Astrocyte (in vitro differentiated cells and primary cell): ENCODE results near the gene CLASRP. TPM values are rescaled to one million over a fixed set of nuclear protein-coding genes. Genes with fewer than 3 reads are reported as not detected.

Experiments
- DNase-seq: peaks from one replicate; pipeline ENCODE4 v3.0.0-alpha.2; 2010; ENCODE audit warnings: low read depth
- FAIRE-seq: peaks from 2 replicates; lab custom pipeline; 2011; peaks lifted over from hg19 to GRCh38; lab: Jason Lieb, UNC
- H2AFZ ChIP-seq: 2 replicates; pipeline ENCODE4 v1.6.0; 2012; ENCODE audit warnings: low read depth, low read length, inconsistent platforms
- H3K27ac ChIP-seq: 2 replicates; pipeline ENCODE4 v1.5.1; 2011; ENCODE audit warnings: low read depth, low read length, inconsistent platforms
- H3K27me3 ChIP-seq: 2 replicates; pipeline ENCODE4 v1.6.0; 2011; ENCODE audit warnings: low read length, inconsistent platforms; ENCODE audit not compliant: insufficient read depth
- H3K36me3 ChIP-seq: 2 replicates; pipeline ENCODE4 v1.5.1; 2011; ENCODE audit warnings: low read length, inconsistent platforms; ENCODE audit not compliant: insufficient read depth
- H3K4me1 ChIP-seq: 2 replicates; pipeline ENCODE4 v1.5.1; 2011; ENCODE audit warnings: low read length, inconsistent platforms; ENCODE audit not compliant: insufficient read depth
- H3K4me2 ChIP-seq: 2 replicates; pipeline ENCODE4 v1.6.0; 2012; ENCODE audit warnings: low read length, inconsistent platforms
- H3K4me3 ChIP-seq: 2 replicates; pipeline ENCODE4 v1.5.1; 2011; ENCODE audit warnings: low read depth, mild to moderate bottlenecking, low read length, inconsistent platforms; ENCODE audit not compliant: insufficient read depth
- H3K79me2 ChIP-seq: 2 replicates; pipeline ENCODE4 v1.6.0; 2012; ENCODE audit warnings: mild to moderate bottlenecking, low read length, inconsistent platforms; ENCODE audit not compliant: insufficient read depth
- H3K9ac ChIP-seq: 2 replicates; pipeline ENCODE4 v1.6.0; 2012; ENCODE audit warnings: mild to moderate bottlenecking, low read length, inconsistent platforms
- H3K9me3 ChIP-seq: 2 replicates; pipeline ENCODE4 v1.5.1; 2012; ENCODE audit warnings: low read depth, mild to moderate bottlenecking, low read length, inconsistent platforms; ENCODE audit not compliant: insufficient read depth
- H4K20me1 ChIP-seq: 2 replicates; pipeline ENCODE4 v1.6.0; 2012; ENCODE audit warnings: low read length, inconsistent platforms; ENCODE audit not compliant: insufficient read depth
- H3K27ac Mint-ChIP-seq: one replicate; pipeline ENCODE4 v1.8.0; 2021; ENCODE audit warnings: mild to moderate bottlenecking, mixed read lengths; ENCODE audit not compliant: unreplicated experiment
- H3K27me3 Mint-ChIP-seq: one replicate; pipeline ENCODE4 v1.8.0; 2021; ENCODE audit warnings: low read depth, mixed read lengths; ENCODE audit not compliant: unreplicated experiment
- H3K36me3 Mint-ChIP-seq: one replicate; pipeline ENCODE4 v1.8.0; 2021; ENCODE audit warnings: low read depth, mixed read lengths; ENCODE audit not compliant: unreplicated experiment
- H3K4me1 Mint-ChIP-seq: one replicate; pipeline ENCODE4 v1.8.0; 2021; ENCODE audit warnings: low read depth, mixed read lengths; ENCODE audit not compliant: unreplicated experiment
- H3K4me3 Mint-ChIP-seq: one replicate; pipeline ENCODE4 v1.8.0; 2021; ENCODE audit warnings: mild to moderate bottlenecking, moderate library complexity, mixed read lengths; ENCODE audit not compliant: unreplicated experiment
- H3K9me3 Mint-ChIP-seq: one replicate; pipeline ENCODE4 v1.8.0; 2021; ENCODE audit warnings: mild to moderate bottlenecking, mixed read lengths; ENCODE audit not compliant: unreplicated experiment
- EZH2 ChIP-seq: IDR thresholded peaks from 2 replicates; pipeline ENCODE4 v1.6.1; 2012; ENCODE audit warnings: mild to moderate bottlenecking, low read length, inconsistent platforms; ENCODE audit not compliant: insufficient read depth
- total RNA-seq: library from RNA; stranded (reverse); gene quantifications from 2 replicates; pipeline ENCODE4 v1.2.1, GENCODE V29; 2021
- TF ChIP-seq, protein P1 (sequence below): IDR thresholded peaks from 2 replicates; pipeline ENCODE4 v1.5.1; 2011; ENCODE audit warnings: low read depth, mild to moderate bottlenecking, inconsistent platforms, low read length, moderate library complexity; ENCODE audit not compliant: insufficient read depth

The CLASRP gene
- total RNA-seq, 1 donor from 2014 or later = 45.5 TPM

DNA sequence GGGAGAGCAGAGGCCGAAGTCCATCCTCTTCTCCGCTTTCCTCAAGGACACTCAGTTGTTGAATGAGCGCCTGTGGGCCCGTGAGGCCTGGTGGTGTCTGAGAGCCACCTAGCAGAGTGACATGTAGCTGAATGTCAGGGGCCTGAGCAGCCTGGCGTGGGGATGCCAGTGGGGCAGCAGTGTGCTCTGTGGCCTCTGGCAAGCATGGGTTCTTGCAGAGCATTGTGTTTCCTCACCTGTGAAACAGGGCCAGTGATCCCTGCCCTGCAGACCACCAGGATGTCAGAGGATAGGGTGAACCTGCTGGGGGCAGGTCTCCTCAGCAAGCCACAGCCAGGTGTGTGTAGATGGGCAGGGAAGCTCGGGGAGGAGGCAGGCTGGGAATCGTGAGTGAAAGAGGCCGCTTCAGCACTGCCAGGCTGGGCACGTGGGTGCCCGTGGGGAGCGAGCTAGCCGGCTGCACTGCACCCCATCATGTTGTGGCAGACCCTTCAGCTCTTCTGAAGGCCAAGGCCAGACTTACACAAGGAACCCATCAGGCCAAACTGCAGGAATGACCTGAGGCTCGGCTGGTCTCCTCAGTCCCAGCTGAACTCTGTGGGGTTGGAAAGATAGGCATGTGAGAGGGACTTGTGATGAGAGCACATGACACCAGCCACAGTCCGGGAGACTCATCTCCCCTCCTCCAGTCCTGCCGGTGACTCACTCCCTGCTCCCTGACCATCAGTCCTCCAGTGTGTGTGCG lies 59.1 kb downstream of the CLASRP start:
- Mint-ChIP-seq H3K4me1 (peaks cover 70% of the 10 kb centered on the region), H3K27ac (peak overlapping the region; percentile 62), H3K36me3 (peaks cover 7% of the 10 kb centered on the region), H3K4me3 (peak overlapping the region; percentile 66), H3K9me3 (no peaks in the 10 kb centered on the region), H3K27me3 (no peaks in the 10 kb centered on the region)
- Histone ChIP-seq H3K4me3 (no peak overlapping the region), H3K27me3 (no peaks in the 10 kb centered on the region), H3K27ac (peak overlapping the region; percentile 75), H3K9ac (peak overlapping the region; percentile 58), H3K4me2 (peak overlapping the region; percentile 88), H2AFZ (no peak overlapping the region), H3K9me3 (no peaks in the 10 kb centered on the region), H3K36me3 (no peaks in the 10 kb centered on the region), H3K79me2 (peaks cover 100% of the 10 kb centered on the region), H4K20me1 (peaks cover 93% of the 10 kb centered on the region), H3K4me1 (peaks cover 55% of the 10 kb centered on the region)
- TF ChIP-seq, protein P1, sequence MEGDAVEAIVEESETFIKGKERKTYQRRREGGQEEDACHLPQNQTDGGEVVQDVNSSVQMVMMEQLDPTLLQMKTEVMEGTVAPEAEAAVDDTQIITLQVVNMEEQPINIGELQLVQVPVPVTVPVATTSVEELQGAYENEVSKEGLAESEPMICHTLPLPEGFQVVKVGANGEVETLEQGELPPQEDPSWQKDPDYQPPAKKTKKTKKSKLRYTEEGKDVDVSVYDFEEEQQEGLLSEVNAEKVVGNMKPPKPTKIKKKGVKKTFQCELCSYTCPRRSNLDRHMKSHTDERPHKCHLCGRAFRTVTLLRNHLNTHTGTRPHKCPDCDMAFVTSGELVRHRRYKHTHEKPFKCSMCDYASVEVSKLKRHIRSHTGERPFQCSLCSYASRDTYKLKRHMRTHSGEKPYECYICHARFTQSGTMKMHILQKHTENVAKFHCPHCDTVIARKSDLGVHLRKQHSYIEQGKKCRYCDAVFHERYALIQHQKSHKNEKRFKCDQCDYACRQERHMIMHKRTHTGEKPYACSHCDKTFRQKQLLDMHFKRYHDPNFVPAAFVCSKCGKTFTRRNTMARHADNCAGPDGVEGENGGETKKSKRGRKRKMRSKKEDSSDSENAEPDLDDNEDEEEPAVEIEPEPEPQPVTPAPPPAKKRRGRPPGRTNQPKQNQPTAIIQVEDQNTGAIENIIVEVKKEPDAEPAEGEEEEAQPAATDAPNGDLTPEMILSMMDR = no peak
- TF ChIP-seq EZH2 = no peak
- FAIRE-seq (peak; percentile 97), DNase-seq (peak; percentile 96)

DNA sequence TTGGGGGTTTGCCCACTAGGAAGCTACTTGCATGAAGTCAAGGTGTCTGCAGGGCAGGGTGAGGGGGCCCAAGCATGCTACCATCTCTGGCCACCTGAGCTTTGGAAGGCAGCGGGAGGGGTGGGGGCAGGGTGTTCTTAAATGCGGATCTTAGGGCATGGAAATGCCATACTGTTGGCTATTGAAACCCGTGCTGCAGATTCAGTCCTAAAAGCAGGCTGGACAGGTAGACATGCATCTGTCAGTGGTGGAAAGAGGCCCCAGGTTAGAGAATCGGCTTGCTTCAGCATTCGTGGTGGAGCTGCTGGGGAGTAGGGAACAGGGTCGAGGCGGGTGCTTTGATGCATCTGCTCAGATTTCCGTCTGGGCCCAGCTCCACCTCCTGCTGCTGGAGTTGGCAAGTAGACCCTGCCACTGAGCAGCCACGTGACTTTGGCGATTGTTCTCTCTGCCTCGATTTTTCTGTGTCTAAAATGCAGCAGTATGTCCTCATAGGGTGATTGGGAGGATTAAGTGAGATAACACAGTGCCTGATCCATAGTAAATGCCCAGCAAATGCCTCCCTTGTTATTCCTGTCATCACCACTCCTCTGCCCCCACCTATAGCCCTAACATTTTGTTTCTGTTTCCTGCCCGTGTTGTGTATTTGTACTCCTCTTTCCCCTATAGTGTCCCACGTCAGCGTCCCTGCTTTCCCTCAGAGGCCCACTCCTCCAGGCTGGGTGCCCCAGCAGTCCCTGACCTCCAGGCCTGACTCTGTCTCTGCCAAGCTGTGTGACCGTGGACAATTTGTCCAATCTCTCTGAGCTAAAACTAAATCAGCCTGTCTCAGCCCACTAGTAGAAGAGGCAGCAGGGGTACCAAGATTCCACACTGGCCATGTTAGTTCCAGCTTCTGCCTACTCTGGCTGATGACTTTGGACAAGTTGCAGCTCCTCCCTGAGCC lies 59.9 kb downstream of the CLASRP start:
- H3K4me2 ChIP-seq = peak overlapping the region; percentile 88
- DNase-seq (peak; percentile 45), FAIRE-seq (no peak)
- Mint-ChIP-seq H3K4me3 (peak overlapping the region; percentile 66), H3K27ac (peak overlapping the region; percentile 43), H3K4me1 (peaks cover 69% of the 10 kb centered on the region), H3K36me3 (peaks cover 7% of the 10 kb centered on the region), H3K9me3 (no peaks in the 10 kb centered on the region), H3K27me3 (no peaks in the 10 kb centered on the region)
- TF ChIP-seq, protein P1 = no peak
- no peak for TF ChIP-seq EZH2
- no peaks in the 10 kb centered on the region for H3K9me3 ChIP-seq
- peak overlapping the region; percentile 75 for H3K27ac ChIP-seq
- peaks cover 59% of the 10 kb centered on the region for H3K4me1 ChIP-seq
- no peaks in the 10 kb centered on the region for H3K27me3 ChIP-seq
- no peak overlapping the region for H2AFZ ChIP-seq
- H3K36me3 ChIP-seq = no peaks in the 10 kb centered on the region
- H3K9ac ChIP-seq = peak overlapping the region; percentile 49
- H3K79me2 ChIP-seq = peaks cover 99% of the 10 kb centered on the region
- peaks cover 99% of the 10 kb centered on the region for H4K20me1 ChIP-seq
- no peak overlapping the region for H3K4me3 ChIP-seq
